ENCODE data around the gene PHF2. TPM values are rescaled to one million over a fixed set of nuclear protein-coding genes. Genes with fewer than 3 reads are reported as not detected.

The PHF2 gene
- total RNA-seq, 2 experiments from 2014 or later: 16.0 to 16.5 TPM

- no peaks in the 10 kb centered on the region for H3K4me1 Mint-ChIP-seq
- intact Hi-C loops (cut with DNase I, micrococcal nuclease): no loop called here
- H3K27me3 Mint-ChIP-seq: no peaks in the 10 kb centered on the region
- H3K36me3 Mint-ChIP-seq (ENCODE audit: low read depth): peaks cover 21% of the 10 kb centered on the region
- no peak overlapping the region for H3K27ac Mint-ChIP-seq
- ATAC-seq: no peak
- ChIA-PET POLR2A (no interaction called here), CTCF (interaction anchor here (0.9 kb wide), 1 partner anchor 16 kb away, joined by 4 read pairs; no protein-coding TSS in a partner anchor)
- no peak overlapping the region for H3K4me3 Mint-ChIP-seq
- H3K9me3 Mint-ChIP-seq (ENCODE audit: low read depth): no peaks in the 10 kb centered on the region
- DNase-seq: peak; percentile 1
Measured at GRCh38 chr9:93673839-93674334, 97.5 kb downstream of the PHF2 start.

GRCh38 chr9:93674580-93675335, 98.4 kb downstream of the PHF2 start:
- POLR2A ChIA-PET: no interaction called here
- CTCF ChIA-PET: interaction anchor here (0.9 kb wide), 1 partner anchor 15 kb away, joined by 4 read pairs; no protein-coding TSS in a partner anchor
- ATAC-seq (no peak), DNase-seq (peak; percentile 3)
- Mint-ChIP-seq H3K9me3 (ENCODE audit: low read depth) (no peaks in the 10 kb centered on the region), H3K27me3 (no peaks in the 10 kb centered on the region), H3K27ac (no peak overlapping the region), H3K4me1 (no peaks in the 10 kb centered on the region), H3K4me3 (no peak overlapping the region), H3K36me3 (ENCODE audit: low read depth) (peaks cover 21% of the 10 kb centered on the region)
- intact Hi-C loops (cut with DNase I, micrococcal nuclease): no loop called here

GRCh38 chr9:93675336-93676150, 99.2 kb downstream of the PHF2 start:
- H3K27ac Mint-ChIP-seq: no peak overlapping the region
- POLR2A ChIA-PET: no interaction called here
- no peaks in the 10 kb centered on the region for H3K9me3 Mint-ChIP-seq (ENCODE audit: low read depth)
- intact Hi-C loops (cut with DNase I, micrococcal nuclease): no loop called here
- peaks cover 20% of the 10 kb centered on the region for H3K36me3 Mint-ChIP-seq (ENCODE audit: low read depth)
- ATAC-seq (no peak), DNase-seq (peak; percentile 3)
- no peak overlapping the region for H3K4me3 Mint-ChIP-seq
- CTCF ChIA-PET: no interaction called here
- no peaks in the 10 kb centered on the region for H3K4me1 Mint-ChIP-seq
- no peaks in the 10 kb centered on the region for H3K27me3 Mint-ChIP-seq

- Mint-ChIP-seq H3K4me3 (no peak overlapping the region), H3K9me3 (ENCODE audit: low read depth) (no peaks in the 10 kb centered on the region), H3K27me3 (no peaks in the 10 kb centered on the region), H3K27ac (no peak overlapping the region), H3K36me3 (ENCODE audit: low read depth) (peaks cover 17% of the 10 kb centered on the region), H3K4me1 (no peaks in the 10 kb centered on the region)
- ATAC-seq (no peak), DNase-seq (peak; percentile 2)
- POLR2A ChIA-PET: no interaction called here
- intact Hi-C loops (cut with DNase I, micrococcal nuclease): no loop called here
- CTCF ChIA-PET: no interaction called here
Measured at GRCh38 chr9:93676310-93677047, 100.1 kb downstream of the PHF2 start.

- Mint-ChIP-seq H3K27ac (no peak overlapping the region), H3K27me3 (no peaks in the 10 kb centered on the region), H3K36me3 (ENCODE audit: low read depth) (peaks cover 17% of the 10 kb centered on the region), H3K4me1 (no peaks in the 10 kb centered on the region), H3K4me3 (no peak overlapping the region), H3K9me3 (ENCODE audit: low read depth) (no peaks in the 10 kb centered on the region)
- DNase-seq: peak; percentile 1
- intact Hi-C loops (cut with DNase I, micrococcal nuclease): no loop called here
- ChIA-PET CTCF (no interaction called here), POLR2A (no interaction called here)
- ATAC-seq: no peak
Measured at GRCh38 chr9:93677048-93677571, 100.7 kb downstream of the PHF2 start.

- DNase-seq: peak; percentile 2
- Mint-ChIP-seq H3K36me3 (ENCODE audit: low read depth) (peaks cover 17% of the 10 kb centered on the region), H3K4me1 (no peaks in the 10 kb centered on the region), H3K4me3 (no peak overlapping the region), H3K27ac (no peak overlapping the region), H3K9me3 (ENCODE audit: low read depth) (no peaks in the 10 kb centered on the region), H3K27me3 (no peaks in the 10 kb centered on the region)
- CTCF ChIA-PET: no interaction called here
- no peak for ATAC-seq
- POLR2A ChIA-PET: no interaction called here
- intact Hi-C loops (cut with DNase I, micrococcal nuclease): no loop called here
Measured at GRCh38 chr9:93677641-93678136, 101.3 kb downstream of the PHF2 start.

GRCh38 chr9:93678199-93679019, 102.0 kb downstream of the PHF2 start:
- no peak for ATAC-seq
- Mint-ChIP-seq H3K4me1 (no peaks in the 10 kb centered on the region), H3K4me3 (no peak overlapping the region), H3K27ac (no peak overlapping the region), H3K36me3 (ENCODE audit: low read depth) (peaks cover 15% of the 10 kb centered on the region), H3K27me3 (no peaks in the 10 kb centered on the region), H3K9me3 (ENCODE audit: low read depth) (no peaks in the 10 kb centered on the region)
- DNase-seq: peak; percentile 2
- POLR2A ChIA-PET: no interaction called here
- intact Hi-C loops (cut with DNase I, micrococcal nuclease): no loop called here
- CTCF ChIA-PET: interaction anchor here (1.0 kb wide), 1 partner anchor 27 kb away, joined by 3 read pairs; no protein-coding TSS in a partner anchor

GRCh38 chr9:93679536-93680442, 103.4 kb downstream of the PHF2 start:
- Mint-ChIP-seq H3K9me3 (ENCODE audit: low read depth) (no peaks in the 10 kb centered on the region), H3K27ac (no peak overlapping the region), H3K27me3 (no peaks in the 10 kb centered on the region), H3K4me3 (no peak overlapping the region), H3K4me1 (no peaks in the 10 kb centered on the region), H3K36me3 (ENCODE audit: low read depth) (peaks cover 11% of the 10 kb centered on the region)
- intact Hi-C loops (cut with DNase I, micrococcal nuclease): no loop called here
- ChIA-PET POLR2A (no interaction called here), CTCF (interaction anchor here (0.5 to 1.0 kb wide), 3 partner anchors 29 to 1822 kb away, joined by 3 read pairs; no protein-coding TSS in a partner anchor)
- ATAC-seq (no peak), DNase-seq (peak; percentile 3)

GRCh38 chr9:93680443-93681268, 104.3 kb downstream of the PHF2 start:
- no peak for ATAC-seq
- POLR2A ChIA-PET: no interaction called here
- intact Hi-C loops (cut with DNase I, micrococcal nuclease): no loop called here
- no peaks in the 10 kb centered on the region for H3K9me3 Mint-ChIP-seq (ENCODE audit: low read depth)
- H3K4me1 Mint-ChIP-seq: no peaks in the 10 kb centered on the region
- CTCF ChIA-PET: interaction anchor here (0.5 to 2.4 kb wide), 3 partner anchors 282 to 1821 kb away, joined by 3 to 24 read pairs (median 3); no protein-coding TSS in a partner anchor
- H3K27ac Mint-ChIP-seq: no peak overlapping the region
- H3K27me3 Mint-ChIP-seq: no peaks in the 10 kb centered on the region
- no peak overlapping the region for H3K4me3 Mint-ChIP-seq
- peaks cover 11% of the 10 kb centered on the region for H3K36me3 Mint-ChIP-seq (ENCODE audit: low read depth)
- DNase-seq: peak; percentile 7
